Mucosa of gallbladder (tissue), 1 donor: ENCODE data around the gene ATP6V0A4. TPM values are rescaled to one million over a fixed set of nuclear protein-coding genes. Genes with fewer than 3 reads are reported as not detected.
"Not testable (repeated sequence)": the region's sequence is repeated elsewhere in the genome, so short reads cannot be mapped to it uniquely, and the experiment has no call there.

Experiments
- DNase-seq: peaks from one replicate; pipeline ENCODE4 v3.0.0-alpha.2; 2020; ENCODE audit warnings: low spot score
- total RNA-seq: library from RNA; stranded (reverse); gene quantifications from one replicate; pipeline ENCODE4 v1.2.1, GENCODE V29; 2021
- donor health status: DM: no; HTN: no; CAD: no.

The ATP6V0A4 gene
- total RNA-seq, 1 donor from 2014 or later, result not detected

GRCh38 chr7:138750901-138751464 lies 47.0 kb downstream of the ATP6V0A4 start:
- DNase-seq, result no peak

GRCh38 chr7:138750473-138750872 lies 47.5 kb downstream of the ATP6V0A4 start:
- DNase-seq, result no peak

- DNase-seq, result no peak
These were observed 48.0 kb downstream of the ATP6V0A4 start for GRCh38 chr7:138749960-138750359.

GRCh38 chr7:138748666-138749065 lies 49.3 kb downstream of the ATP6V0A4 start:
- DNase-seq, result no peak

- no peak for DNase-seq
These were observed 51.9 kb downstream of the ATP6V0A4 start for GRCh38 chr7:138746073-138746472.

- DNase-seq, result no peak
These were observed 52.8 kb downstream of the ATP6V0A4 start for GRCh38 chr7:138745189-138745588.

GRCh38 chr7:138741453-138741735 lies 56.6 kb downstream of the ATP6V0A4 start:
- no peak for DNase-seq

- DNase-seq, result no peak
These were observed 58.1 kb downstream of the ATP6V0A4 start for GRCh38 chr7:138739859-138740258.

GRCh38 chr7:138738551-138739335 lies 59.3 kb downstream of the ATP6V0A4 start:
- peak; percentile 86 for DNase-seq

- no peak for DNase-seq
These were observed 59.9 kb downstream of the ATP6V0A4 start for GRCh38 chr7:138738114-138738513.

- no peak for DNase-seq
These were observed 62.6 kb downstream of the ATP6V0A4 start for GRCh38 chr7:138735399-138735798.

- not testable (repeated sequence) for DNase-seq
These were observed 66.3 kb downstream of the ATP6V0A4 start for GRCh38 chr7:138731733-138732132.

- no peak for DNase-seq
These were observed 68.6 kb downstream of the ATP6V0A4 start for GRCh38 chr7:138729444-138729843.

GRCh38 chr7:138727336-138728099 lies 70.5 kb downstream of the ATP6V0A4 start:
- DNase-seq, result no peak

- no peak for DNase-seq
These were observed 71.7 kb downstream of the ATP6V0A4 start for GRCh38 chr7:138726288-138726687.

- no peak for DNase-seq
These were observed 77.7 kb downstream of the ATP6V0A4 start for GRCh38 chr7:138720286-138720685.

GRCh38 chr7:138716889-138717288 lies 81.1 kb downstream of the ATP6V0A4 start:
- no peak for DNase-seq

GRCh38 chr7:138713191-138713590 lies 84.8 kb downstream of the ATP6V0A4 start:
- no peak for DNase-seq

- DNase-seq, result no peak
These were observed 85.3 kb downstream of the ATP6V0A4 start for GRCh38 chr7:138712652-138713051.

GRCh38 chr7:138710536-138711385 lies 87.2 kb downstream of the ATP6V0A4 start:
- no peak for DNase-seq

GRCh38 chr7:138705167-138705566 lies 92.8 kb downstream of the ATP6V0A4 start:
- DNase-seq, result no peak

GRCh38 chr7:138701537-138701923 lies 96.5 kb downstream of the ATP6V0A4 start:
- DNase-seq, result no peak
